ENCODE results near the gene CUL1. TPM values are rescaled to one million over a fixed set of nuclear protein-coding genes. Genes with fewer than 3 reads are reported as not detected.

CUL1 gene
- total and polyA plus RNA-seq, 2 donors (not counting 3 experiments of a cell fraction or from before 2014, with no cell fraction given): 25.7 to 50.2 TPM

GRCh38 chr7:148662646-148663045 is 36.1 kb upstream of the CUL1 start:
- H4K20me1 ChIP-seq (replicated peaks; ENCODE audit: control insufficient read depth, extremely low read depth, insufficient read depth, low read length): no peaks in the 10 kb centered on the region
- H3K9me3 ChIP-seq (replicated peaks; ENCODE audit: control insufficient read depth, insufficient read depth, low read length): no peaks in the 10 kb centered on the region
- no peaks in the 10 kb centered on the region for H3K9me1 ChIP-seq (replicated peaks; ENCODE audit: control insufficient read depth, extremely low read depth, insufficient read depth, low read length)
- BruUV-seq (replicated peaks): no TSS peak
- DNase-seq (ENCODE audit: low read depth, low spot score): no peak
- H3K4me2 ChIP-seq (ENCODE audit: insufficient read depth, low read length): no peak overlapping the region
- no peaks in the 10 kb centered on the region for H3K36me3 ChIP-seq (ENCODE audit: control insufficient read depth in 2 of 2, extremely low read depth in 1 of 2, insufficient read depth in 2 of 2, low read length in 2 of 2)
- ChIA-PET POLR2A (no interaction called here), CTCF (no interaction called here)
- dilution Hi-C loops (cut with MboI; ENCODE audit: extremely low pct_ligation_motif_present, low sequenced_read_pairs): no loop called here
- no peaks in the 10 kb centered on the region for H3K79me2 ChIP-seq (ENCODE audit: control insufficient read depth, insufficient read depth, low read length)
- H3K4me3 ChIP-seq (replicated peaks in 1 of 3; ENCODE audit: insufficient read depth in 1 of 3, low read depth in 1 of 3, low read length in 3 of 3): no peak overlapping the region
- H3K27me3 ChIP-seq (ENCODE audit: control insufficient read depth in 2 of 2, insufficient read depth in 2 of 2, low read length in 2 of 2): no peaks in the 10 kb centered on the region
- no peak for FAIRE-seq
- no peak overlapping the region for H3K27ac ChIP-seq (ENCODE audit: insufficient read depth, low read depth, low read length)
- H3K9ac ChIP-seq (replicated peaks; ENCODE audit: extremely low read depth, insufficient read depth, low read length): no peak overlapping the region
- no peak for TF ChIP-seq POLR2A (IDR thresholded peaks at IDR 0.05; ENCODE audit: low read depth, low read length)
- no peak for TF ChIP-seq MAX (IDR thresholded peaks at IDR 0.05; ENCODE audit: insufficient read depth, insufficient read length)
- TF ChIP-seq GATA2 (IDR thresholded peaks at IDR 0.05; ENCODE audit: insufficient read depth, insufficient read length, low read depth, low read length): no peak
- no peak for TF ChIP-seq FOS (IDR thresholded peaks at IDR 0.05; ENCODE audit: borderline replicate concordance, insufficient read depth, low read length)
- TF ChIP-seq JUN (IDR thresholded peaks at IDR 0.05; ENCODE audit: borderline replicate concordance, insufficient read depth, insufficient read length, low read depth): no peak
- no peak for TF ChIP-seq MYC (IDR thresholded peaks at IDR 0.05; ENCODE audit: low read depth, low read length)
- TF ChIP-seq POLR2AphosphoS5 (IDR thresholded peaks at IDR 0.05; ENCODE audit: insufficient read depth, low read depth, low read length): no peak
- no peak for TF ChIP-seq EZH2 (IDR thresholded peaks at IDR 0.05; ENCODE audit: borderline replicate concordance, low read depth, low read length, severe bottlenecking)
- TF ChIP-seq CTCF (IDR thresholded peaks at IDR 0.05; ENCODE audit: extremely low read depth in 1 of 2, insufficient read depth in 1 of 2, low read depth in 1 of 2, low read length in 2 of 2): no peak
- H2AFZ ChIP-seq (ENCODE audit: low read depth, low read length): no peak overlapping the region
- H3K4me1 ChIP-seq (ENCODE audit: control insufficient read depth, extremely low read depth, insufficient read depth, low read length): no peaks in the 10 kb centered on the region
- intact Hi-C loops (cut with micrococcal nuclease): no loop called here
